Stimulated activated CD4-positive, alpha-beta T cell treated with anti-CD3 and anti-CD28 coated beads, Interleukin-2, amount 100 ng/mL, for 48 hours (primary cell): ENCODE measurements around the gene TMEM87B.
"Not testable (repeated sequence)": the region's sequence is repeated elsewhere in the genome, so short reads cannot be mapped to it uniquely, and the experiment has no call there.

Source experiments
- DNase-seq, 2 donors: peaks; one replicate each; pipeline ENCODE4 v3.0.0-alpha.2; 2020

Gene TMEM87B

DNA sequence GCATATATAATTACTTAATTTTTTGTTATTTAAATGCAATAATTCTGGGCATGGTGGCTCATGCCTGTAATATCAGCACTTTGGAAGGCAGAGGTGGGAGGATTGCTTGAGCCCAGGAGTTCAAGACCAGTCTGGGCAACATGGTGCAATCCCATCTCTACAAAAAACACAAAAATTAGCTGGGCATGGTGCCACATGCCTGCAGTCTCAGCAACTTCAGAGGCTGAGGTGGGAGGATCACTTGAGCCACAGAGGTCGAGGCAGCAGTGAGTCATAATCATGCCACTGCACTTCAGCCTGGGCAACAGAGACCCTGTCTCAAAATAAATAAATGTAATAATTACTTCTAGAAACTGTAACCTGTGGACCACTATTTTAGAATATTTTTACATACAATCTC is 21.5 kb upstream of the TMEM87B start:
- DNase-seq, result no peak

DNA sequence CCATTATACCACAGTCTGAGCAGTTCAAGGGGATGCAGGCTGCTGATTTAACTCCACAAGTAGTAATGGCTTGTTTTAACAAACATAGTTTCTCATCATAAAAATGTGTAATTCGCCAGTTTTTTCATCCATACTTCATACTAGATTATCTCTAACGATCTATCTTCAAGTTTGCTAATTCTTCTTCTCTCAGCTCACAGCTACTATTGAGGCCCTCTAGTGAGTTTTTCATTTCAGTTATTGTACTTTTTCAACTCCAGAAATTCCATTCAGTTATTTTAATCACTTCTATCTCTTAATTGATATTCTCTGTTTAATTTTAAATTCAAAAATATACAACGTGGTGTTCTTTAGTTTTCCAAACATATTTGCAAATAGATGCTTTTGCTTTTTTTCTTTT is 20.1 kb upstream of the TMEM87B start:
- DNase-seq, result no peak

DNA sequence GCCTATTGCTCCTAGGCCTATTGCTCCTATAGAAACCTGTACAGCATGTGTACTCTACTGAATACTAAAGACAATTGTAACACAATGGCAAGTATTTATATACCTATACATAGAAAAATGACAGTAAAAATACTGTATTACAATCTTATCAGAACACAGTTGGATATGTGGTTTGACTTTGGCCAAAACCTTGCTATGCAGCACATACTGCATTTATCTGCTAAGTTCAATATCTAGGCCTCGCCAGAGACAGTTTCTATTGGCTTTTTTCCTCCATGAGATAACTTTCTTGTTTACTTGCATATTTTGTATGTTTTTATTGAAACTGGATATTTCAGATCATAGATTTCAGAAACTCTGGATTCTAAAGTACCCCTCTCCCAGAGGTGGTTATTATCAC is 19.3 kb upstream of the TMEM87B start:
- no peak for DNase-seq

DNA sequence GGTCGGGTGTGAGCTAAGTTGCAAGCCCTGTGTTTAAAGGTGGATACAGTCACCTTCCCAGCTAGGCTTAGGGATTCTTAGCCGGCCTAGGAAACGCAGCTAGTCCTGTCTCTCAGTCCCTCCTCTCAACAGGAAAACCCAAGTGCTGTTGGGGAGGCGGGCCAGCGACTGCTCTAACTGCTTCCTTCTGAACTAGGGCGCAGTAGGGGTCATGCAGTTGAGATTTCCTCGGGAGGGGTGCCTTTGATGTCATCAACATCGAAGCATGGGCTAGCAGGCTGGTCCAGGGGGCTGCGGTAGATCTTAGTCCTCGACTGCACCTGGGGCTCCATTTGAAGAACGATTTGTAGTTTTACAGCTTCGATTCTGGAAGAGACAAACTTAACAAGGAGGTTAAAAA is 15.5 kb upstream of the TMEM87B start:
- DNase-seq, result not testable (repeated sequence)

DNA sequence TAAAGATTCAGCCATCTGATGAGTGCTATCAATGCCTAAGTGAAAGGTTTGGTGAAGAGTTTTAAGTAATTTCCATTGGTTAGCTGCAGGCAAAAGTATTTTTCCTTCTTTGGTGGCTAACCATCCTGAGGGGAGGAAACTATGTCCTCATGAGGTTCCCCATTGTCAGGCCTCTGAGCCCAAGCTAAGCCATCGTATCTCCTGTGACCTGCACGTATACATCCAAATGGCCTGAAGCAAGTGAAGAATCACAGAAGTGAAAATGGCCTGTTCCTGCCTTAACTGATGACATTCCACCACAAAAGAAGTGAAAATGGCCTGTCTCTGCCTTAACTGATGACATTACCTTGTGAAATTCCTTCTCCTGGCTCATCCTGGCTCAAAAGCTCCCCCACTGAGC is 15.0 kb upstream of the TMEM87B start:
- DNase-seq, result not testable (repeated sequence)

DNA sequence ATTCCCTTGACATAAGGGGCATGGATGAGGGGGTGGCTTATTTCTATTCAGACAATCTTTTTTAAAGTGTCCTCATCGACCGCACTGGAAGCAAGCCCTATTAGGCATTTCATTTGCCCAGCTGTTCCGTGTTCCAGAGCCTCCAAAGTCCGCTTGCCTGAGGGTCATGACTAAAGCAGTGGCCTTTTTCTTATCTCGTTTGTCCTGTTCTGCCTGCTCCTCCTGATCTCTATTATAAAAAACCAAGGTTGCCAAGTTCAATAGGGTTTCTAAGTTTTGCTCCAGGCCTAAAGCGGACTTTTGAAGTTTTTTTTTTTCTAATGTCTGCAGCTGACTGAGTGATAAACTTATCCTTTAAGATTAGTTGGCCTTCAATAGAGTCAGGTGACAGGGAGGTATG is 13.6 kb upstream of the TMEM87B start:
- not testable (repeated sequence) for DNase-seq

DNA sequence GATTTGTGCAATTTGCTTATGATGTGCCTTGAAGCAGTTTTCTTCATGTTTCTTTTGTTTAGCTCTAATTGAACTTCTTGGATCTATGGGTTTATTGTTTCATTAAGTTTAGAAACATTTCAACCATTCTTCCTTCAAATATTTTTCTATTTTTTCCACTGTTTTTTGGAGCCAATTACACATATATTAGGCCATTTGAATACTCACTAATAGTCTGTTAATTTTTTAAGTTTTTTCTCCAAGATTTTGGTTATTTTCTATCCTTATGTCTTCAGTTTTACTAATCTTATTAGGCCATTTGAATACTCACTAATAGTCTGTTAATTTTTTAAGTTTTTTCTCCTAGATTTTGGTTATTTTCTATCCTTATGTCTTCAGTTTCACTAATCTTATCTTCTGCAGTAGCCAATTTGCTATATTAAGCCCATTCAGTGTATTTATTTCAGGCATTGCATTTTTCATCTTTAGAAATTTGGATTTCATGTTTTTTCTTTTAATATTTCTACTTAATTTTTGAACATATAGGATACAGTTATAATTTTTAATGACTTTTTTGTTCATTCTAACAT is 9.5 kb upstream of the TMEM87B start:
- no peak for DNase-seq

DNA sequence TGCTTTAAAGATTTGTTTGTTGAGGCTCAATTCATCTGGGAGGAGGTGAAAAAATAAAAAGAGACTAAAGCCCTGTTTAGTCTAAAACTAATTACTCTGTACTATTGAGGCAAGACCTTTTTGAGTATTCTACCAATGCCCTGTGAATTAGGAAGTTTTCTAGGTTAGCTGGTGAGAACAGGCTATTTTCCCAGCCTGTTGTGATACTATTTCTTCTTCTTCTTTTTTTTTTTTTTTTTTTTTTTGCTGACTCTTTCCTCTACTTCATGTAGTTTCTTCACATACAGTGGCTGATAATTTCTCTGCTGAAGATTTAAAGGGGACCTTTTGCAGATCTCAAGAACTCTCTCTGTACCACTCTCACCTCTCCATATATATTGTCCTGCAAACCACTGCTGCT is 8.8 kb upstream of the TMEM87B start:
- no peak for DNase-seq

DNA sequence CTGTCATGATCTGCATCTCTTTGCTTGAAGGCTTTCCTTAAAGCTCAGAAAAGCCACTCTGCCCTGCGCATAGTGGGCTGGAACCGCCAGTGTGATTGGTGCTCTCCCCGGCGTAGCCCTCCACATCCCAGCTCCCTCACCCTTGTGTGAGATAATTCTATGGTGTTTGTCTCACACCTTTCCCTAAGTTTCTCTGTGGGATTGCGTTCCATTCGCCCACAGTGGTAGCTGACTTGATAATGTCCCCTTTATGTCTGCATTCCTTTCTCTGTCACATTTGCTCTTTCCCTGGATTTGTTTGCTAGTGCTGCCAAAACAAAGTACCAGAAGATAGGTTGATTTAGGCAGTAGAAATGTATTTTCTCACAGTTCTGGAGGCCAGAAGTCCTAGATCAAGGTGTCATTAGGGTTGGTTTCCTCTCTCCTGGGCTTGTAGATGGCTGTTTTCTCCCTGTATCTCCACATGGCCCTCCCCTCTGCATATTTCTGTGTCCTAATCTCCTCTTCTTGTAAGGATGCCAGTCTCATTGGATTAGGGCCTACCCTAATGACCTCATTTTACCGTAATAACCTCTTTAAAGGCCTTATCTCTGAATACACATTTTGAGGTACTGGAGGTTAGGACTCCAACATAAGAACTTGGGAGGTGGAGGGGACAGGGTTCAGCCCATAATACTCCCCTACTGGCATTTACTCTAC is 7.4 kb upstream of the TMEM87B start:
- DNase-seq, result no peak

DNA sequence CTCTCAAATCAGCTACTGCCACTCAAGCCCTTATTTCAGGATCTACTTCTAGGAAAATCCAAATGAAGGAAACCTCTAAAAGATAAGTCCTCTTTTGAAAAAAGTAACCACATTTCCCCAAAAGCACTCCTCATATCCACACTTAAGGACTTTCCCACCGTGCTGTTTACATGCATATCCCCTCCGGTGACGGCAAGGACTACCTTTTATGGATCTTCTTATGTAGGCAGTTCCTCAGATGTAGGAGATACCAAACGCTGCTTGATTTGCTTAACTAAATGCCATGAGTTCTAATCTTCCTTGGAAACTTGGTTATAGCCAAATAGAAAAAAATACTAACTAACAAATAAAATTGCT is 6.9 kb upstream of the TMEM87B start:
- no peak for DNase-seq

DNA sequence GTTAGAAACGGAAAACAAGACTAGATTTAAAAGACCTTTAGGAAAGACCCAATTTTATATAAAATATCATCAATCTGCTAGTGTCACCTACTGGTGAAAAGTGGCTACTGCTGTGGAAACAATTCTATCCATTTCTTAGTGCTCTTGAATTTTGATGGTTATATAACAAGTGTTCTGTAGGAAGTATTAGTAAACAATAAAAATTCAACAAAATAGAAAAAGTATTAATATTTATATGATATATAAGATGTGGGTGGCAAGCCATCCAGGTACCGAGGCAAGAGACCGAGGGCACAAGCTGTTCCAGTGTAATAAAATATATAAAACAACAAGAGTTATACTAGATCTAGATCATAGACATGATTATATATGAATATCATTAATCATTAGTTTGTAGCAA is 6.2 kb upstream of the TMEM87B start:
- DNase-seq, result peak in 1 of 2 donors; percentile 31

DNA sequence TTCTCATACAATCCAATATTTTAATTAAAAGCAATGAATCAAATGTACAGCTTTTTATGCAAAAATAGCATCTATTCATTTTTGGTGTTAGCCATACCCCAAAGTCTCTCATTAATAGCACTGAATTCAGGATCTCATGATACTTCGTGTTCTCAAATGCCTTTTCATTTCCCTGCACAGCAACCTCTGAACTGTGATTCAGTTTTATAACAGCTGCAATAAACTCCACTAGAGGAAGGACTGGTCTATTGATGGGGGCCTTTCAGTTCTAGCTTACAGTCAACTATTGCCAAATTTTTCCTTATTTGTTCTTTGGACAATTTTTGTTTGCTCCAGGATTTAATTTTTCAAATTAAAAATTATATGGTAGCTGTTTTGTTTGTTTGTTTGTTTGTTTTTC is 4.8 kb upstream of the TMEM87B start:
- DNase-seq, result no peak

DNA sequence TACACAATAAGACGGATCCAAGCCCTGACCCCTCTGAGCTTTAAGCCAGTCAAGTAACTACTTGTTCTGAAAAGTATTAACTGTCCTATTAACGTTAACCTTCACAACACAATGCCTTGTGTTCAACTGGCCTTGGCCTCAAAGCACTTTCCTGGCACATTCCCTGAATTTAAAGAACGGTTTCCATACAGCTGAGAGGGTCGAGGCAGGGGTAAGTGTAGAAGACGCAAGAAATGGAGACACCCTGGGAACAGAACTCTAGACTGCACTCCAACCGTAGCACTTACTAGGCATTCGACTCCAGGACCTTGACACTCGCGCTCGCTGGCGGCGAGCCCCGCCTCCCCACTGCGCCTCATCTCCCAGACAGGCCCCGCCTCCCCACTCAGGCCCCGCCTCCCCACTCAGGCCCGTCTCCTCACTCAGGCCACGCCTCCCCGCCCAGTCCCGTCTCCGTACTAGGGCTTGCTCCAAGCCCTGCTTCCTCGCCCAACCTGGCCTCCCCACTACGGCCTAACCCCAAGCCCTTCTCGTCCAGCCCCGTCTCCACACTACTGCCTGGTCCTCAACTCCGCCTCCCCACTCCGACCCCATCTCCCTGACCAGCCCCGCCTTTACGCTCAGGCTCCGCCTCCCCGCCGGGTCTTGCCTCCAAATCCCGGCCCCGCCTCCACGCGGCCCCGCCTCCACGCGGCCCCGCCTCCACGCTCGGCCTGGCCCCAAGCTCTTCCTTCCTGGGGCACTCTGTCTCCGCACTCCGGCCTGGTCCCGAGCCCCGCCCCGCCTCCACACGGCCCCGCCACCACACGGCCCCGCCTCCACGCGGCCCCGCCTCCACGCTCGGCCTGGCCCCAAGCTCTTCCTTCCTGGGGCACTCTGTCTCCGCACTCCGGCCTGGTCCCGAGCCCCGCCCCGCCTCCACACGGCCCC is 887 bp upstream of the TMEM87B start:
- peak; percentile 97 for DNase-seq

DNA sequence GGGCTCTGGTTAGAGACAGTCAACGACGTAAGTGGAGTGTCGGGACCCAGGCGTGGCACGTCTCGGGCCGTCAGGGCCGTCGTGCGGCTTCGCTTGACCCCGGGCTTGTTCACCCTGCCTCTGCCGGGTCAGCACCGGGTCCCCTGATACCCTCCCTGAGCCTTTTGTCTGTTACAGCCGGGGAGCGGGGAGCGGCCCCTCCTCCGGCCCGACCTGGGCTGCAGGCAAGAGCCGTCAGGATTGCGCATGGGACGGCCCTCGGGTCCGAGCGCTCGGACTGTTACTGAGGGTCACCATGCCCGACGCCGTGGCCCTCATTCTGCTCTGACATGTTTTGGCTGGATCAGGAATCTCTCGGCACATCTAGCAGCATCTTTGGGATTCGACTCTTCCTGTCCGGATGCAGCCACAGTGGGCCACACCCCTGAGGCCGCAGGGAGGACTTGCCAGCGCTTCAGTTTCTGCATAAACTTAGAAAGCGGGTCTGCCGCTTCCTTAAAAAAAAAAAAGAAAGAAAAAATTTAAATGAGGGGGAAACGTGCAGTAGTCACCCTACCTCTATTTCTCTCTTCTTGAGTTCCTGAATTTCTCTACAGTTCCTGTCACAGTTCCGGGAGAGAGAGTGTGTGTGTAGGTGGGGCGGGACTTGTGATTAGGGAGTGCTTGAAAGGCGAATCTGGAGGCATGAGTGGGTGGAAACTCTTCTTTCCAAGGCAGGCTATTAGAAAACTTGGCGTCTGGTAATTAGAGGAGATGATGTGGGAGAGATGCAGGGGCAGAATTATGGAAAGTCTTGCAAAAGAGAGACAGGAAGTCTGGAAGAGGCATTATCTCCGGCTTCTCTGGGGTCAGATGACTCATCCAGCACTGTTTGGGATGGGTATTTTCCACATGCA is 909 bp downstream of the TMEM87B start:
- peak; percentile 15 to 20 for DNase-seq

DNA sequence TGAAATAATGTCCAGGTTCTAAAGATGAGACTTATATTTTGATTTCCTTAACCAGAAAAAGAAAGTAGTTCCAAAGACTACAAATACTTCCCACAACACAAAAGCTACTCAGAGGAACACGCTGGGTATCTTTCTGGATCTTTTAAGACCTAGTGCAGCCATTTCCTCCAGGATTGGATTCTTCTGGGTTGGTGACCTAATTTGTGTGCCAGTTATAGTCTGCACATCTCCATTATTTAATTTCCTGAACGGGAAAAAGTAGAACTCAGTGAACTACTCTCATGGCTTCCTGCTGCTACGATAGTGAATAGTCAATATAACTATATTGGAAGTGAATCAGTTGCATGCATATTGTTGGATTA is 1.5 kb downstream of the TMEM87B start:
- DNase-seq, result no peak

DNA sequence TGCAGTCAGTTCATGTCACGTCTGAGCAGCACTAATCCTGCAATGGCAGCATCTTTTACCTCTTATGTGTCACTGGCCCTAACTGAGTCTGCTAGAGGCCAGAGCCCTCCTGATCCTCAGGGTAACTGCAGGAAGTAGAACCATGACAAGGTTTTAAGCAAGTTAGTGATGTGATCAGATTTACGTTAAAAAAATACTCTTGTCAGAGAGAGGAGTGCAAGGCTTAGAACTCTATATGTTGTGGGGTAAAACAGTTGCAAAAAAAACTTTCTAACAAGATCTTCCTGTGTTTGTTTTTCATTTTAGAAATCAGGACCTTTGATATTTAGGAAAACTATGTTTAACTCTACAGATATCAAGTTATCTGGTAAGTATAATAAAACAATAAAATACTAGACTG is 4.6 kb downstream of the TMEM87B start:
- DNase-seq, result no peak

DNA sequence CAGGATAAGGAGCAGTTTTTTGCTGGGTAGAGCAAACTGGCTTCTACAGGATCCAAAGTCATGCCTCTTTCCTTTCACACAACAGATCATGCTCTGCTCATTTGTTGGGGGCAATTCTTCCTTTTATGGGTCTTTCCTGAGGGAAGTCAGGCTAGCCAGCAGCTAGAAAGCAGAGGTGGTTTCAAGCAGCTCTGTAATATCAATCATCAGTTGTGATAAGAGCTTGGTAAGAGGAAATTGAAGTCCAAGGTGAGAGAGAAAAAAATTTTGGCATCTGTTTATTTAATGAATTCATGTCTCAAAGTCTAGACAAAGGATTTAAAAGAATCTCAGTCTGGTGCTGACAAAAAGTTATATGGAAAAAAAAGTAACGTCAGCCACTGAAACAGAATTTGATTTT is 6.2 kb downstream of the TMEM87B start:
- DNase-seq, result no peak

DNA sequence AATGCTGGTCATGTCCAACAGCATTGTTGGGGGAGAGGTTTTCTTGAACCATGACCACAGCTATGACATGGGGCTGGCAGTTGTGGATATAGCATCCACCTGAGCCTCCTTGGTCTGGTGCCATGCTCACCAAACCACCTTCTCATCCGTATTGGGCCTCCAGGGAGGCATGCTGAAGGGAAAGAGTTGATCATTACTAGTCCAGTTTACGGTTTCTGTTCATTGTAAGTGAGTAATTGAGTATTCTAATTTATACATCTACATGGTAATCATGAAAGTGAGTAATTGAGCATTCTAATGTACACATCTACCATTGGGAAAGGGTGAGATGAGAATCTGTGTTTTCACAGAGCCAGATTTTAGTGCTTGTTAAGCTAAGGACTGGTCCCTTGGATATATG is 6.8 kb downstream of the TMEM87B start:
- no peak for DNase-seq

DNA sequence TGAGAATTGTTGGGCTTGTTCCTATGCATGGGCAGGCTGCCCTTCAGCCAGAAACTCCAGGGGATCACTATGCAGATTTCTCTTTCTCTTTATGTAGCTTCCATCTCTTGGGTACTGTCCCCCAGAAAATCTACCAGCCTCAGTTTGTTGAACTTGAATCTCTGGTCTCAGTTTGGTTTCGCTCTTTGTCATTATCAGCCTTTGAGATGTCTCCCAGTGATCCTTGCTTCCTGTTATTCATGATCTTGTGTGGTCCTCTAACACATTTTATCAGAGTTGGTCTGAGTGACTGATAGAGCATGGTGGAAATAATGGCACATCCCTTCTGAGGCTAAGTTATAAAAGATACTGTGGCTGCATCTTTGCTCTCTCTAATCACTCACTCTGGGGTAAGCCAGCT is 7.8 kb downstream of the TMEM87B start:
- DNase-seq, result no peak

DNA sequence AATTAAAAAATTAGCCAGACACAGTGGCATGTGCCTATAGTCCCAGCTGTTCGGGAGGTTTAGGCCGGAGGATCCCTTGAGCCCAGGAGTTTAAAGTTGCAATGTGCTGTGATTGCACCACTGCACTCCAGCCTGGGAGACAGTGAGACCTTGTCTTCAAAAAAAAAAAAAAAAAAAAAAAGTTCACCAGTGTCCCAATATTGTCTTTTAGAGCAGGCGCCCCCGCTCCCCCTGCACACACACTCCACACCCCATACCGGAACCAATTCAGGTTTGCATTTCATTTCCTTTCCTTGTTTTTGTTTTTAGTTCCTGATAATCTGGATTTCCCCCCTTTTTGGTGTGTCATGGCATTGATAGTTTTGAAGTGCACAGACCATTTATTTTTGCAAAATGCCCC is 10.4 kb downstream of the TMEM87B start:
- DNase-seq, result no peak

DNA sequence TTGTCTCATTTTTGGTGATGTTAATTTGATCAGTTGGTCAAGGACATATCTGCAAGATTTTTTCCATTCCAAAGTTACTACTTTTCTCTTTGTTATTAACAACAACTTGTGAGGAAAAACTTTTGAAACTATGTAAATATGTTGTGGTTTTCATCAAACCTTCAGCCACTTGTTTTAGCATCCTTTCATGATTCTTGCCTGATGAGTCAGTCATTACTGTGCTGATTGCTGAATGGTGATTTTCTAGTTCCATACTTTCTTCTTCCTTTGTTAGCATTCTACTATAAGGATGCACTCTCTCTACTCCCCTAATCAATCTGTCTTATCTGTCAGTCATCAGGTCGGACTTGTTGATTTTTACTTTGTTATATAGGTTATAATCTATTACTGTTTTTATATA is 10.9 kb downstream of the TMEM87B start:
- DNase-seq, result no peak

DNA sequence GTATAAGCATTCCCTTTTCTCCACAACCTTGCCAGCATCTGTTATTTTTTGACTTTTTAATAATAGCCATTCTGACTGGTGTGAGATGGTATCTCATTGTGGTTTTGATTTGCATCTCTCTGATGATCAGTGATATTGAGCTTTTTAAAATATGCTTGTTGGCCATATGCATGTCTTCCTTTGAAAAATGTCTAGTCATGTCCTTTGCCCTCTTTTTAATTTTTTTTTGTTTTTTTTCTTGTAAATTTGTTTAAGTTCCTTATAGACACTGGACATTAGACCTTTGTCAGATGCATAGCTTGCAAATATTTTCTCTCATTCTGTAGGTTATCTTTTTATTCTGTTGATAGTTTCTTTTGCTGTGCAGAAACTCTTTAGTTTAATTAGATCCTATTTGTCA is 14.7 kb downstream of the TMEM87B start:
- DNase-seq, result not testable (repeated sequence)

DNA sequence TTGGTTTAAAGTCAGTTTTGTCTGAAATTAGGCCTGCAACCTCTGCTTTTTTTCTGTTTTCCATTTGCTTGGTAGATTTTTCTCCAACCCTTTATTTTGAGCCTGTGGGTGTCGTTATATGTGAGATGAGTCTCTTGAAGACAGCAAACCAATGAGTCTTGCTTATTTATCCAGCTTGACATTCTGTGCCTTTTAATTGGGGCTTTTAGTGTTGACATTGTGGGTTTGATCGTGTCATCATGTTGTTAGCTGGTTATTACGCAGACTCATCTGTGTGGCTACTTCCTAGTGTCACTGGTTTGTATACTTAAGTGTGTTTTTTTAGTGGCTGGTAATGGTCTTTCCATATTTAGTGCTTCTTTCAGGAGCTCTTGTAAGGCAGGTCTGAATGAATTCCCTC is 18.8 kb downstream of the TMEM87B start:
- no peak for DNase-seq
